IMR-90 (cell line): ENCODE results near the gene PRPH2. TPM values are rescaled to one million over a fixed set of nuclear protein-coding genes. Genes with fewer than 3 reads are reported as not detected.

Source experiments
- ATAC-seq: fragments of 200-7000 bp; cut with Tn5 transposase; 2 replicates; pipeline ENCODE4 v1.9.1; 2020; ENCODE audit warnings: low read depth, mild to moderate bottlenecking, moderate library complexity
- BruUV-seq: library from RNA; stranded (reverse); fragments of 400-500 nt; replicated peaks from 2 replicates; lab custom pipeline; 2021; lab: Mats Ljungman, UMichigan
- CTCF ChIA-PET: fragments of 300-600 bp; formaldehyde crosslinking; extraction: SDS; loops from one replicate; lab custom pipeline; 2021; ENCODE audit warnings: antibody characterized with exemption; lab: Yijun Ruan, JAX
- POLR2A ChIA-PET: fragments of 300-600 bp; sonication (Branson Sonifier 250); formaldehyde crosslinking; loops from one replicate; lab custom pipeline; 2022; ENCODE audit warnings: antibody characterized with exemption; ENCODE audit not compliant: unreplicated experiment; lab: Charles Lee
- DNase-seq: peaks from one replicate; pipeline ENCODE4 v3.0.0; 2013
- H2AFZ ChIP-seq: replicated peaks from 2 replicates; pipeline ENCODE3; 2013; ENCODE audit warnings: low read length, mild to moderate bottlenecking; ENCODE audit not compliant: poor library complexity
- H2AK5ac ChIP-seq: 2 replicates; pipeline ENCODE4 v1.6.1; 2013; ENCODE audit warnings: low read depth, low read length, inconsistent platforms
- H2AK9ac ChIP-seq: replicated peaks from 2 replicates; pipeline ENCODE3; 2013; ENCODE audit warnings: mild to moderate bottlenecking, low read depth, low read length, moderate library complexity; ENCODE audit not compliant: poor library complexity
- H2BK120ac ChIP-seq: 2 replicates; pipeline ENCODE4 v1.6.1; 2013; ENCODE audit warnings: low read depth, low read length, inconsistent platforms
- H2BK15ac ChIP-seq: 3 replicates; pipeline ENCODE4 v1.6.1; 2013; ENCODE audit warnings: low read depth, low read length, inconsistent platforms
- H2BK20ac ChIP-seq: 2 replicates; pipeline ENCODE4 v1.6.1; 2013; ENCODE audit warnings: low read depth, mild to moderate bottlenecking, inconsistent platforms, low read length, moderate library complexity
- H2BK5ac ChIP-seq: 2 replicates; pipeline ENCODE4 v1.6.1; 2013; ENCODE audit warnings: mild to moderate bottlenecking, low read depth, low read length, inconsistent platforms; ENCODE audit not compliant: poor library complexity, severe bottlenecking
- H3K14ac ChIP-seq: replicated peaks from 2 replicates; pipeline ENCODE4 v1.6.1; 2013; ENCODE audit warnings: low read depth, low read length, inconsistent platforms
- H3K18ac ChIP-seq: 2 replicates; pipeline ENCODE4 v1.6.1; 2013; ENCODE audit warnings: low read depth, low read length, control low read depth
- H3K23ac ChIP-seq: 2 replicates; pipeline ENCODE4 v1.6.1; 2013; ENCODE audit warnings: low read depth, low read length, inconsistent platforms
- H3K27ac ChIP-seq: 2 replicates; pipeline ENCODE4 v1.5.1; 2013; ENCODE audit warnings: mild to moderate bottlenecking, control low read depth, low read length; ENCODE audit not compliant: insufficient read depth
- H3K27me3 ChIP-seq: 2 replicates; pipeline ENCODE4 v1.6.1; 2013; ENCODE audit warnings: low read length; ENCODE audit not compliant: control insufficient read depth, insufficient read depth
- H3K36me3 ChIP-seq: 2 replicates; pipeline ENCODE4 v1.6.1; 2013; ENCODE audit warnings: low read length, mixed read lengths; ENCODE audit not compliant: control insufficient read depth, insufficient read depth
- H3K4ac ChIP-seq: 2 replicates; pipeline ENCODE4 v1.6.1; 2013; ENCODE audit warnings: low read depth, low read length, inconsistent platforms
- H3K4me1 ChIP-seq: 2 replicates; pipeline ENCODE4 v1.6.1; 2013; ENCODE audit warnings: low read length, mixed read lengths; ENCODE audit not compliant: control insufficient read depth, insufficient read depth
- H3K4me2 ChIP-seq: 2 replicates; pipeline ENCODE4 v1.6.1; 2013; ENCODE audit warnings: low read depth, mild to moderate bottlenecking, control low read depth, low read length, moderate library complexity
- H3K4me3 ChIP-seq: 2 replicates; pipeline ENCODE4 v1.5.1; 2013; ENCODE audit warnings: low read depth, mild to moderate bottlenecking, control low read depth, low read length, moderate library complexity; ENCODE audit not compliant: insufficient read depth
- H3K56ac ChIP-seq: 2 replicates; pipeline ENCODE4 v1.6.1; 2013; ENCODE audit warnings: low read length, inconsistent platforms; ENCODE audit not compliant: insufficient read depth; ENCODE audit errors: extremely low read depth
- H3K79me1 ChIP-seq, 2 experiments: 2 replicates each; pipeline ENCODE4 v1.6.1; 2013; ENCODE audit warnings: low read length in 2 of 2, inconsistent platforms in 1 of 2, low read depth in 1 of 2
- H3K9ac ChIP-seq: 2 replicates; pipeline ENCODE4 v1.6.1; 2013; ENCODE audit warnings: low read depth, low read length, control low read depth
- H3K9me1 ChIP-seq: 2 replicates; pipeline ENCODE4 v1.6.1; 2013; ENCODE audit warnings: low read length, inconsistent platforms; ENCODE audit not compliant: insufficient read depth
- H3K9me3 ChIP-seq: 2 replicates; pipeline ENCODE4 v1.6.1; 2013; ENCODE audit warnings: low read length; ENCODE audit not compliant: control insufficient read depth, insufficient read depth
- H4K20me1 ChIP-seq: 2 replicates; pipeline ENCODE4 v1.6.1; 2013; ENCODE audit warnings: low read length, inconsistent platforms; ENCODE audit not compliant: insufficient read depth
- H4K5ac ChIP-seq: 2 replicates; pipeline ENCODE4 v1.6.1; 2013; ENCODE audit warnings: mild to moderate bottlenecking, low read depth, low read length, control low read depth
- H4K8ac ChIP-seq, 2 experiments: 2 replicates each; pipeline ENCODE4 v1.6.1; 2013; ENCODE audit warnings: low read depth in 2 of 2, low read length in 2 of 2, control low read depth in 1 of 2, inconsistent platforms in 1 of 2
- H4K91ac ChIP-seq: 2 replicates; pipeline ENCODE4 v1.6.1; 2013; ENCODE audit warnings: low read depth, low read length, inconsistent platforms; ENCODE audit not compliant: insufficient read depth
- CEBPB ChIP-seq: IDR thresholded peaks from 2 replicates; pipeline ENCODE4 v1.6.1; 2012; ENCODE audit warnings: low read depth, low read length, improper control_type of control experiment
- MXI1 ChIP-seq: IDR thresholded peaks from 2 replicates; pipeline ENCODE4 v1.6.1; 2012; ENCODE audit warnings: low read depth, mild to moderate bottlenecking, low read length, moderate library complexity, borderline replicate concordance
- WGBS, 2 experiments: methylation state at CpG; one replicate each; pipeline versions ENCODE4 v1.1.5 to v1.1.7; 2013; ENCODE audit warnings: missing lambda C conversion rate in 2 of 2; ENCODE audit not compliant: insufficient read length in 1 of 2; ENCODE audit errors: extremely low coverage in 2 of 2; 5-methylcytosine and 5-hydroxymethylcytosine counted together
- dilution Hi-C: fragments of 300-500 bp; cut with HindIII; formaldehyde crosslinking; loops from one replicate; pipeline ENCODE4 v1.14.3; 2018; ENCODE audit warnings: low sequenced_read_pairs; ENCODE audit not compliant: unreplicated experiment
- in situ Hi-C: fragments of 300-500 bp; cut with MboI; formaldehyde crosslinking; loops from 3 replicates; pipeline ENCODE4 v1.14.3; 2019; ENCODE audit warnings: low sequenced_read_pairs, inconsistent platforms, mixed read lengths
- intact Hi-C: fragments of 100-400 bp; cut with micrococcal nuclease; formaldehyde crosslinking; loops from 2 replicates; pipeline ENCODE4 v1.10.0; 2022
- polyA plus RNA-seq, 3 experiments: library from polyadenylated mRNA; depleted of rRNA; stranded (reverse); fragments of >200 nt; gene quantifications; 2 replicates each; pipeline ENCODE4 v1.2.3, GENCODE V29; 2012; ENCODE audit warnings: low replicate concordance in 1 of 3
- total RNA-seq: library from RNA; depleted of rRNA; stranded (reverse); fragments of >200 nt; gene quantifications from 2 replicates; pipeline ENCODE4 v1.2.3, GENCODE V29; 2012

The PRPH2 gene
- total and polyA plus RNA-seq, 2 of the 4 experiments (the other 2 are of a cell fraction), result 1.0 to 1.1 TPM

DNA sequence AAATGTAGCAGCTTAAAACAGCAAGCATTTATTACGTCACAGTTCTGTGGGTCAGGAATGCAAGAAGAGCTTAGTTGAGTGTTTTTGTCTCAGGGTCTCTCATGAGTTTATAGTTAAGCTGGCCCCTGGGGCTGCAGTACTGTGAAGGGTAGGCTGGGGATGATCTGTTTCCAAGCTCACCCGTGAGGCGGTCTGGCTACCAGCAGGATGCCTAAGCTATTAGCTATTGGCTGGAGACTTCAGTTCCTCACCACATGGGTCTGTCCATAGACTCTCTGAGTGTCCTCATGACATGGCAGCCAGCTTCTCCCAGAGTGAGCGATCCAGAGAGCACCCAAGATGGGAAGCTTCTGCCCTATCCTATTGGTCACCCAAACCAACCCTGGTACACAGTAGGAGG, 46.7 kb upstream of the PRPH2 start:
- H3K27ac ChIP-seq, result no peak overlapping the region
- H2AK5ac ChIP-seq, result no peak overlapping the region
- H3K14ac ChIP-seq, result no peak overlapping the region
- no peak overlapping the region for H2BK20ac ChIP-seq
- H4K8ac ChIP-seq, result no peak overlapping the region
- no peak overlapping the region for H2BK5ac ChIP-seq
- no peak overlapping the region for H3K4ac ChIP-seq
- H2AK9ac ChIP-seq, result no peak overlapping the region
- no peaks in the 10 kb centered on the region for H3K9me3 ChIP-seq
- in situ Hi-C loops, result no loop called here
- peak; percentile 13; the same call in 1 of the 2 replicates for ATAC-seq
- H3K9me1 ChIP-seq, result peaks cover 8% of the 10 kb centered on the region
- H3K79me1 ChIP-seq, result peaks cover 0 to 5% of the 10 kb centered on the region in 2 experiments; a peak in 1 of 4 replicates
- no peak for DNase-seq
- H3K23ac ChIP-seq, result no peak overlapping the region
- no peak overlapping the region for H4K5ac ChIP-seq
- H2BK120ac ChIP-seq, result no peak overlapping the region
- no peak overlapping the region for H3K9ac ChIP-seq
- H3K56ac ChIP-seq, result no peak overlapping the region
- ChIA-PET POLR2A (interaction anchor here (0.9 kb wide), 2 partner anchors 13 to 14 kb away, joined by 3 to 13 read pairs; partner anchors contain the start of gene BICRAL), CTCF (no interaction called here)
- intact Hi-C loops, result no loop called here
- no TSS peak for BruUV-seq
- no peak overlapping the region for H4K91ac ChIP-seq
- no peak overlapping the region for H2BK15ac ChIP-seq
- H4K20me1 ChIP-seq, result no peaks in the 10 kb centered on the region
- 82% methylated on average over 3 of the region's 4 CpGs; no CpG with 5 or more reads in 1 of the 2 experiments for WGBS, 2 experiments
- no peak overlapping the region for H3K4me3 ChIP-seq
- H3K18ac ChIP-seq, result no peak overlapping the region
- peaks cover 5% of the 10 kb centered on the region; the same call in 1 of the 2 replicates for H3K4me1 ChIP-seq
- H2AFZ ChIP-seq, result no peak overlapping the region
- H3K27me3 ChIP-seq, result no peaks in the 10 kb centered on the region
- no peaks in the 10 kb centered on the region for H3K36me3 ChIP-seq
- TF ChIP-seq CEBPB, result 0 out of 2 replicates have a peak, but pooled peaks have one; percentile 12
- TF ChIP-seq MXI1, result no peak
- H3K4me2 ChIP-seq, result no peak overlapping the region
- dilution Hi-C loops, result no loop called here
